ENCODE results near the gene CUL7.

CUL7 gene

GRCh38 chr6:43055966-43056365 is 2.3 kb upstream of the CUL7 start:
- Histone ChIP-seq H3K79me2 (ENCODE audit: insufficient read depth, low read length) (peaks cover 12% of the 10 kb centered on the region), H3K4me3 (ENCODE audit: low read depth, low read length, poor library complexity, severe bottlenecking) (no peak overlapping the region), H3K27me3 (ENCODE audit: insufficient read depth, low read length) (no peaks in the 10 kb centered on the region), H3K4me1 (ENCODE audit: insufficient read depth, low read length, severe bottlenecking) (peaks cover 44% of the 10 kb centered on the region), H3K4me2 (ENCODE audit: low read length) (no peak overlapping the region), H3K27ac (ENCODE audit: low read depth, low read length, poor library complexity, severe bottlenecking) (no peak overlapping the region), H2AFZ (ENCODE audit: low read length) (no peak overlapping the region), H3K9me3 (ENCODE audit: low read length) (no peaks in the 10 kb centered on the region), H4K20me1 (ENCODE audit: insufficient read depth, low read length) (no peaks in the 10 kb centered on the region), H3F3A (ENCODE audit: insufficient read depth, low read length) (no peaks in the 10 kb centered on the region), H3K9me2 (ENCODE audit: low read depth, low read length) (no peaks in the 10 kb centered on the region), H3K9ac (ENCODE audit: low read length) (no peak overlapping the region), H3K36me3 (ENCODE audit: insufficient read depth, low read length) (peaks cover 16% of the 10 kb centered on the region)
- TF ChIP-seq CTCF (IDR thresholded peaks at IDR 0.05; ENCODE audit: low read length) (no peak), EZH2 (IDR thresholded peaks at IDR 0.05; ENCODE audit: borderline replicate concordance, low read length) (no peak)

- Histone ChIP-seq H3K27me3 (ENCODE audit: insufficient read depth, low read length) (no peaks in the 10 kb centered on the region), H3K36me3 (ENCODE audit: insufficient read depth, low read length) (peaks cover 16% of the 10 kb centered on the region), H3K9me3 (ENCODE audit: low read length) (no peaks in the 10 kb centered on the region), H3K9ac (ENCODE audit: low read length) (peak overlapping the region; percentile 85), H3K4me2 (ENCODE audit: low read length) (peak overlapping the region; percentile 80), H3K27ac (ENCODE audit: low read depth, low read length, poor library complexity, severe bottlenecking) (peak overlapping the region; percentile 66), H3K79me2 (ENCODE audit: insufficient read depth, low read length) (peaks cover 12% of the 10 kb centered on the region), H3F3A (ENCODE audit: insufficient read depth, low read length) (no peaks in the 10 kb centered on the region), H4K20me1 (ENCODE audit: insufficient read depth, low read length) (no peaks in the 10 kb centered on the region), H3K4me3 (ENCODE audit: low read depth, low read length, poor library complexity, severe bottlenecking) (peak overlapping the region; percentile 78), H3K4me1 (ENCODE audit: insufficient read depth, low read length, severe bottlenecking) (peaks cover 36% of the 10 kb centered on the region), H2AFZ (ENCODE audit: low read length) (peak overlapping the region; percentile 71; the same call in 1 of the 2 replicates), H3K9me2 (ENCODE audit: low read depth, low read length) (no peaks in the 10 kb centered on the region)
- TF ChIP-seq CTCF (IDR thresholded peaks at IDR 0.05; ENCODE audit: low read length) = no peak
- TF ChIP-seq EZH2 (IDR thresholded peaks at IDR 0.05; ENCODE audit: borderline replicate concordance, low read length) = no peak
Measured at GRCh38 chr6:43054206-43054943, 724 bp upstream of the CUL7 start.

GRCh38 chr6:43052842-43053544 is 658 bp downstream of the CUL7 start:
- Histone ChIP-seq H3K27ac (ENCODE audit: low read depth, low read length, poor library complexity, severe bottlenecking) (peak overlapping the region; percentile 61), H3F3A (ENCODE audit: insufficient read depth, low read length) (no peaks in the 10 kb centered on the region), H4K20me1 (ENCODE audit: insufficient read depth, low read length) (no peaks in the 10 kb centered on the region), H3K9me2 (ENCODE audit: low read depth, low read length) (no peaks in the 10 kb centered on the region), H3K4me3 (ENCODE audit: low read depth, low read length, poor library complexity, severe bottlenecking) (peak overlapping the region; percentile 78), H3K9ac (ENCODE audit: low read length) (peak overlapping the region; percentile 85), H2AFZ (ENCODE audit: low read length) (no peak overlapping the region), H3K79me2 (ENCODE audit: insufficient read depth, low read length) (peaks cover 1% of the 10 kb centered on the region), H3K4me1 (ENCODE audit: insufficient read depth, low read length, severe bottlenecking) (peaks cover 28% of the 10 kb centered on the region), H3K27me3 (ENCODE audit: insufficient read depth, low read length) (no peaks in the 10 kb centered on the region), H3K9me3 (ENCODE audit: low read length) (no peaks in the 10 kb centered on the region), H3K4me2 (ENCODE audit: low read length) (peak overlapping the region; percentile 80), H3K36me3 (ENCODE audit: insufficient read depth, low read length) (peaks cover 21% of the 10 kb centered on the region)
- TF ChIP-seq EZH2 (IDR thresholded peaks at IDR 0.05; ENCODE audit: borderline replicate concordance, low read length) (no peak), CTCF (IDR thresholded peaks at IDR 0.05; ENCODE audit: low read length) (no peak)

Data from OCI-LY1 (cell line).